IPS DF 4.7 (cell line): ENCODE measurements around the gene CCDC8.
"Not testable (repeated sequence)": the region's sequence is repeated elsewhere in the genome, so short reads cannot be mapped to it uniquely, and the experiment has no call there.

Experiments
- DNase-seq: peaks from one replicate; pipeline ENCODE4 v3.0.0-alpha.2; 2013; ENCODE audit warnings: low spot score; ENCODE audit errors: extremely low read depth

The CCDC8 gene

DNA sequence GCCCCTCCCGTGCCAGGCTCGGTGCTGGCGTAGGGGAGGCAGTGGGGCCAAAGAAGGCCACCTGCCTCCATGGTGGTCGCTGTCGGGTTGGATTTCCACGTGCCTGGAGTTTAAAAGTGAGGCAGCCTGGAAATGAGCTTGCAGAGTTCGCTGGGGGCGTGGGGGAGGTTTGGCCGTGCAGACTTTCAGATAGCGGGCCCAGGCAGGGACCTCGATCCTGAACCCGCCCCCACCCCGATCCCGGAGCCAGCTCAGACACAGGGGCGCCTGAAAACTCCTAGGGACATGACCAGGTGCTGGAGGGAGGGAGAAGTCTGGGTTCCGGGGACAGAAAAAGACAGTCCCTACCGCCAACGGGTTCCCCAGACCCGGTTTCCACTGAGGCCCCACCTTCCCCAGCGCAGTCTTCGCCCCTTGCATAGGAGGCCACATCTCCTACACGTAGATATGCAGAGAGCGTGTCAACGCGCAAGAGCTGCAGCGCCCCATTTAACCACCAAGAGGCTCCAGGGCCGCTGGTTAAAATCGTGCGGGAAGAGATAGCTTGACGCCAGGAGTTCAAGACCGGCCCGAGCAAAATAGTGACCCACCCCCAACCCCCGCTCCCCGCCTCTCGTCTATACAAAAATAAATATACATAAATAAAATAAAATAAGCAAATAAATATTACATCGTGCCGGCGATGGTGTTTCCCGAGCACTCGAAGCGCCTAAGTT is 8.5 kb downstream of the CCDC8 start:
- DNase-seq: no peak

DNA sequence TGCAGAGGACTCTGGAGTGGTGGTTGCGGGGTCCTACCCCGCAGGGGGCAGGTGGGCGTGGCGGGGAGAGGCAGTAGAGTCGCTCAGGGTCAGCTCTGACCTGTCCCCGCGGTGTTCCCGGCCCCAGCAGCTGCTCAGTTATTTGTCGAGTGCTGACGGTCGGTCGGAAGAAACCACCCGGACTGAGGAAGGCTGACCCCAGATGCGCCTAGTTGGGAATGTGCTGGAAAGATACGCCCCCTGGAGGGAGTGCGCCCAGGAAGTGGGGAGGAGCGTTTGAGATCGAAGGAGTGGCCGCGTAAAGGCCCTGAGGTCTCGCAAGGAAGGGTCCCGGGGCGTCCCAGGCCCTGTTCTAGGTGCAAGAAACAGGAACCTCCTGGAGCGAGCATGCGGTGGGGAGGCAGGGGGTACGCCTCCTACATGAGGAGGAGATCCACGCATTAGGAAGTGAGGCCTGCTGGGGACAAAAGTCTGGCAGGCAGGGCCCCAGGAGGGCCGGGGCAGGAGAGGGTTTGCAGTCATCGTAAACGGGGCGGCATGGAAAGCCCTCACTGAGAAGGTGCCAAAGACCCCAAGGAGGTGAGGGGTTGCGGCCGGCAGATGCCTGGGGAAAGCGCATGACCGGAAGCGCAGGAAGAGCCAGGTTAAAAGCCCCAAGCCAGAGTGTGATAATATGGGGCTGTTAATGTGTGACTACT is 9.2 kb downstream of the CCDC8 start:
- no peak for DNase-seq

DNA sequence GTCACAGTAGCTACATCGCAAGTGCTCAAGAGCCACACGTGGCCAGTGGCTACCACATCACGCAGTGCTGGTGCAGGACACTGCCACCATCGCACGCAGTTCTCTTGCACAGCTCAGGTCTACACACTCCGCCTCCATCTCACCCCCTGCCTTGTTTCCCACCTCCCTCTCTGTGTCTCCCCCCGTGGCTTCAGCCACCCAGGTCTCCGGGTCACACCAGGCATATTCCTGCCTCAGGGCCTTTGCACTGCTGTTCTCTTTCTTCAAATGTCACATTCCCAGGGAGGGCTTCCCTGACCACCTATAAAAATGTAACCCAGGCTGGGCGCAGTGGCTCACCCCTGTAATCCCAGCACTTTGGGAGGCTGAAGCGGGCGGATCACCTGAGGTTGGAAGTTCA is 10.6 kb downstream of the CCDC8 start:
- DNase-seq: no peak

DNA sequence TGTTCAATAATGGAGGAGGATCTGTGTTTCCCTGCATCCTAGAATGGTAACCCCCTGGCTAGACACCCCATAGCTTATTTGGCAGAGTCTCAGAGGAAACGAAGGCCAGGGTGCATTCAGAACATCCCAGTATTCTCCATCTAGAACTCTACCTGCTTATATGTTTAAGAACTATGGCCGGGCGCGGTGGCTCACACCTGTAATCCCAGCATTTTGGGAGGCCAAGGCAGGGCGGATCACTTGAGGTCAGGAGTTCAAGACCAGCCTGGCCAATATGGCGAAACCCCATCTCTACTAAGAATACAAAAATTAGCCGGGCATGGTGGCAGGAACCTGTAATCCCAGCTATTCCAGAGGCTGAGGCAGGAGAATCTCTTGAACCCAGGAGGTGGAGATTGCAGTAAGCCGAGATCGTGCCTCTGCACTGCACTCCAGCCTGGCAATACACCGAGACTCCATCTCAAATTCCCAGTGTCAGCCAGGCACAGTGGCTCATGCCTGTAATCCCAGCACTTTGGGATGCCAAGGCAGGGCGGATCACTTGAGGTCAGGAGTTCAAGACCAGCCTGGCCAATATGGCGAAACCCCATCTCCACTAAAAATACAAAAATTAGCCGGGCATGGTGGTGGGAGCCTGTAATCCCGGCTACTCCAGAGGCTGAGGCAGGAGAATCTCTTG is 15.4 kb downstream of the CCDC8 start:
- DNase-seq: not testable (repeated sequence)

DNA sequence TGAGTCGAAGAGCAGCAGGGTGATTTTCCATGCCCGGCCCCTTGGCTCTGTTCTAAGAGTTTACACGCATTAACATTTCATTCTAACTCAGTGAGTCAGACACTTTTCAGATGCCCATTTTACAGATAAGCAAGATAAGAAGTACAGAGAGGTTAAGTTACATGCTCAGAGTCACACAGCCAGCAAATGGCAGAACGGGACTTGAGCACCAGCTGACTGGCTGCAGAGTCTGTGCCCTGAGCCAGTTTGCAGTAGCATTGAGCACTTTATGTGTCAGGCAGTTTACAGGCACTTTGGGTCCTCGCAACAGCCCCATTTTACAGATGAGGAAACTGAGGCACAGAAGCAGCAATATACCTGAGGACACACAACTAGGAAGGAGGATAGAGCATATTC is 19.0 kb downstream of the CCDC8 start:
- DNase-seq: no peak

DNA sequence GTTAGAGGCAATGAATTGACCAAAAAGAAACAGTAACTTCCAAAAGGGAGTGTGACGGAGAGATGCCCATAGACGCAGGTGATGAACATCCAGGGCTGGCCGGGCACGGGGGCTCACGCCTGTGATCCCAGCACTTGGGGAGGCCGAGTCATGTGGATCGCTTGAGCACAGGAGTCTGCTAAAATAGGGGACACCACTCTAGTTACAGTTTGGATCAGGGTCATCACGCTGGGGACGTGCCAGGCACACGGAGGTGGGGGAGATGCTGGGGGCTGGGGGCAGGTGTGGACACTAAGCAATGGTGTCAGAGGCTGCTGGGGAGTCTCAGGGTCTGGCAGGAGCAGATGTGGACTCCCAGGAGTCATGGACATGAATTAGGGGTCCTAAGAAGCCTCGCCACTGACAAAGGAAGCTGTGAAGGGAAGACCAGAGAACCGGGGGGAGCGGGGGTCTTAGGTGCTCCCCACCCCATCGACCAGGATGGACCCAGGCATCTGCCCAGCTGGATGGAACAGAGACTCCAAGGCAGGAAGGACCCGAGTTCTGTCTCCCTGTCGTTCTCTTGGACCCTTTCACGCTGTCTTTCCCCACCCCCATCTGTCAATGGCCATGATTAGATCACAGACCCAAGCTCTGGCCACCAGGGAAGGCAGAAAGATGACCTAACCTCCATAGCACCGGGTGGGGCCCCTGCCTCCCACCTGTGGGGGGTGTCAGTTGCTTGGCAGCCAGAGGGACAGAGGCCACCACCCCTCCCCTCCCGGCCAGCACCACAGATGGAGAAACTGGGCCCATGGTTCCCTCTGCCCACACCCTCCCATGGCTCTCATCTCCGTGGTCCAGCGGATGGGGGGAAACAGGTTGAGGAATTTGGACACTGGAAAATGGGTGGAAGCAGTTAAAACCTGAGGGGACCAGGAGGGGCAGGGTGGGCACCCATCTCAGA is 19.6 kb downstream of the CCDC8 start:
- no peak for DNase-seq

DNA sequence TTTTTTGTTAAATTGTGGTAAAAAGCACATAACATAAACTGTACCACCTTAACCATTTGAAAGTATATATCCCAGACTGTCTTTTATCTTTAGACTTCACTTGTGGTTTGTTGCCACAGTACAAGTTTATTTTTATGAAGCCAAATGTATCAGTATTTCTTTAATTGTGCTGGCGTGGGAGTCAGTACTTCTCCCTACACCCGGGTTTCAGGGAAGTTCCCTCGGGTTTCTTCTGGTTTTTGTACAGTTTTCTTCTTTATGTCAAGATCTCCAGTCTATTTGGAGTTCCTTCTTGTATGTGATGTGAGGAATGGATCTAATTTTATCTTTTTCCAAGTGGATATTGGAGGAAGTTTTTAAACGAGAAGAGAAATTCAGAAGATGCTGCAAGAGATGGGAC is 20.5 kb downstream of the CCDC8 start:
- no peak for DNase-seq

DNA sequence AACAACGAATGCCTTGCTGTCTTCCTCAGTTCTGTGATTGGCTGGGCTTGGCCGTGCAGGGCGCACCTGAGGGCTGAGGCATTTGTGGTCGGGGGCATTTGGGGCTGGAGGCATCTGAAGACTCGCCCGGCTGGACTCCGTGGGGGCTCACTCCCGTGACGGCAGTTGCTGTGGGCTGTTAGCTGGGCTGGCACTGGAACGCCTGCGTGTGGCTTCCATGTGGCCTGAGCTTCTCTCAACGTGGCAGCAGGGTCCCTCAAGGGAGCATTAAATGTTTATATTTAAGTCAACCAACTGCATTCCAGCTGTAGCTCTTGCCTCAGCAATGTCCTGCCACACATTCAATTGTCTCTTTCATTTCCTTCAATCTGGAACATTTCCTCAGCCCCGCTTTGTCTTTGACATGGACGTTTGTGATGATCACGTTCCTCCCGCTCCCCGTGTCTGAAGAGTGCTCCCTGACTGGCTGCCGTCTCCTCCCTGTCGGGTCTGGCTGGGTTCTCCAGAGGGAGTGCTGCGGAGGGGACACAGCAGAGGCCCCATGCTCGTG is 21.0 kb downstream of the CCDC8 start:
- DNase-seq: no peak

DNA sequence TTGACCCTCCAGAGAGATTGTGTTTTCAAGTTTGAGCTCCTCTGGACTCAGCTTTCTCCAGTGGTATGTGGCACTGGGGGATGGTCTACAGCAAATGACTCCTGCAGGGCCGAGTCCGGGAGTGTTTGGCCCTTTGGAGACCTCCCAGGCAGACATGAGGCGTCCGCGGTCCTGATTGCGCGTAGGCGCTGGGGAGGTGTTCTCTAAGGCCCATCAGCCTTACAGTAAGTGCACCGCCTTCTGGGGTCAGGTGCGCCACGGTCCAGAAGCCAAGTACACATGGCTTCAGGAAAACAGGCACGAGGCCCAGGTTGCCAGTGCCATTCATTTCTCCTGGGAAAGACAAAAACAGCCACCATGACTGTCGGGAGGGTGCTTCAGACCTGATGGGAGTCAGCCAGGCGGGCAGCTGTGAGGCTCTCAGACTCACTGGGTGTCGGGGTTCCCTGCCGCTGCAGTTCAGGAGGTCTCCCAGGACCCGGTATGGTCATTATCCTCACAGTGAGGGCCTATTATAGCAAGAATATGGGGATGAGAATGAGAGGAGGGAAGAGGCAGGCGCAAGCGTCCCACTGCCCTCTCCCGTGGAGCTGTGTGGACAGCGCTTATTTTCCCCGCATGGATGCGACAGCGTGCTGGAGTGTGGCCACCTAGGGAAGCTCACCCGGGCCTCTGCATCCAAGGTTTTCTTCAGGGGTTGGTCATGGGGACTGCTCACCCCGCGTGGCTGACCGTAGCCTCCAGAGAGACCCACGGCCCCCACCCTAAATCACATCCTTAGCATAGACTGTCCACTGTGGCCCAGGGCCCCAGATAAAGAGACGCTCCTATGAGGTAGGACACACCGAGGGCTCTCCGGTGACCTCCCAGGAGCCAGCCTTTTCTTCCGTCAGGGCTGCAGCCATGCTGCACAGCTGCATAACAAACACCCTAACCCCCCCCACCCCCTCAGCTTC is 21.8 kb downstream of the CCDC8 start:
- no peak for DNase-seq

DNA sequence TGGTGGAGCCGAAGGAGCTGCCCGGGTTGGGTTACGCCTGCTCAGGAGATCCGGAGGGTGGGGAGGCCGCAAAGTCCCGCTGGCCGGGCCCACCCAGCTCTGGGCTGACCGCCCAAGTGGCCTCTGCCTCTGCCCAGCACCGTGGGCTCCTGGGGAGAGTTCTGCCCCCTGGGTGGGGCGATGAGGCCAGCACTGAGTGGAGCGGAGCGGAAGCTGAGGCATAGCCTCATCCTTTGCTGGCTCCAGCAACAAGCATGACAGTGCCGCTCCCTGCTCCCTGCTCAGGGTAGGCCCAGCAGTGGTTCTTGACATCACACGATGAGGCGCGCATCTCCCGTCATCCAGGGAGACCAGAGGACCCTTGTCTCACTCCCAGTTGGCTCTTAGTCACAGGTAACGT is 22.5 kb downstream of the CCDC8 start:
- no peak for DNase-seq

DNA sequence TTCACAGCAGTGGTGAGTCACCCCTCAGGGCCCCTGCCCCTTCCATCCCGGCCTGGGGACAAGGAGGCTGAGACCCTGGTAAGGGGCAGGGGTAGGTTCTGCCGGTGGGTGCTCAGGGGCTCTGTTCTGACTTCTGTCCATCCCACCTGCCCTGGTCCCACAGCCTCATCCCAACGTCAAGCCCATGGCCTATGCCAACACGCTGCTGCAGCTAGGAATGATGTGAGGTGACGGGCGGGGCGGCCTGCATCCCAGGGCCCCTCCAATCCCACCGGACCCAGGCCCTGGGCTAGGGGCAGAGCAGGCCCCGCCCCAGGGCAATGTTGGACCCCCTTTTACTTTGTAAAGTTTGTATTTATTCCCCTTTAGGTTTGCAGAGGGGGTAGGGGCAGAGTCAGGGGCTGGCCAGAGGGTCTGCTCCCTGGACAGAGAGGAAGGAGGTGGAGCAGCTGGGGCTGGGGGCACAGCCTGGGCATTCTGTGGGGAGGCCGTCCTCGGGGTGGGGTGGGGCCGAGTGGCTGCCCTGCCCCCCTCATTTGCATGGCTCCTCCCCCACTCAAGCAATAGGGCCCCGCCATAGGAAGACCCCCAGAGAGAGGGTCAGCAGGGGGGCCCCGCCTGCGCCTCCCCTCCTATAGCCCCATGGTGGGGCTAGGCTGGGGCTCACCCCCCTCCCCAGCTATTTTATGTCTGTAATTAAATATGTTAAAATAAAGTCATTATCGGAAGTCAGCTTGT is 23.1 kb downstream of the CCDC8 start:
- no peak for DNase-seq

DNA sequence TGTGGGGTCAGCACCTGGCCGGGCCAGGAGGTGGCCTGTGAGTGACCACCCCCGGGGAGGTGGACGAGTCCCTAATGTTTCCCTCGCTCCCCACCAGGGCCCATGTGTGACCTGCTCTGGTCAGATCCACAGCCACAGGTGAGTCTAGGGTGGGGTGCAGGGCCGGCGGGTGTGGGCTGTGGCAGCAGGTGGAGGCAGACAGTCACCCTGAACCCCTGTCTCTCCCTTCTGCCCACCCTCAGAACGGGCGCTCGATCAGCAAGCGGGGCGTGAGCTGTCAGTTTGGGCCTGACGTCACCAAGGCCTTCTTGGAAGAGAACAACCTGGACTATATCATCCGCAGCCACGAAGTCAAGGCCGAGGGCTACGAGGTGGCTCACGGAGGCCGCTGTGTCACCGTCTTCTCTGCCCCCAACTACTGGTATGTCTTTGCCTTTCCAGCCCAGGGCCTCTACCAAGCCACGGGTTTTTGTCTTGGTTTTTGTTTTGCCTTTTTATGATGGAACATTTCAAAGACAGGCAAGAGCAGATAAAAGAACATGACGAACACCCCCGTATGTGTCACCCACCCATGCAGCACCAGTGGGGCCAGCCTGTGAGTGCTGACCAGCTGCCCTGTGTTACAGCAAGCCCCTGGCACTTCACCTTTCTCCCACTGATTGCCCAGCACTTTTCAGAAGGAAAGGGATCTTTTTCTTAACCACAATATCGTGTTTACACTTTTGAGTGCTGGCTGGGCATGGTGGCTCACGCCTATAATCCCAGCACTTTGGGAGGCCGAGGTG is 24.9 kb downstream of the CCDC8 start:
- no peak for DNase-seq

DNA sequence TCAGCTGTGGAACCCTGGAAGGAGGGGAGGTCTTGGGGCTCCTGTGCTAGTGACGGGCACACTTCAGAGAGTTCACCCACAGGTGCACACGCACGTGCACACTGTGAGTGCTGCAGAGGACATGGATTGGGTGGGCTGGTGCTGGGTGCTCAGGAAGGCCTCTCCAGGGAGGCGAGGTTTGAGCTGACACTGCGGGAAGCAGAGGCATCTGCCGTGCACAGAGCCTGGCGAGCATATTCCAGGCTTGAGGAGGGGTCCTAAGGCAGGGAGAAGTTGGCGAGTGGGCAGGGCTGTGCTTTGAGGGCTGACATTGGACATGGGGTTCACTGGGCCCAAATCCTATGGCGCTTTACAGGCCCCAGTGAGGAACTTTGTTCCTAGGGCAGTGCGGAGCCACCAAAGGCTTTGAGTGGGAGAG is 25.6 kb downstream of the CCDC8 start:
- no peak for DNase-seq

DNA sequence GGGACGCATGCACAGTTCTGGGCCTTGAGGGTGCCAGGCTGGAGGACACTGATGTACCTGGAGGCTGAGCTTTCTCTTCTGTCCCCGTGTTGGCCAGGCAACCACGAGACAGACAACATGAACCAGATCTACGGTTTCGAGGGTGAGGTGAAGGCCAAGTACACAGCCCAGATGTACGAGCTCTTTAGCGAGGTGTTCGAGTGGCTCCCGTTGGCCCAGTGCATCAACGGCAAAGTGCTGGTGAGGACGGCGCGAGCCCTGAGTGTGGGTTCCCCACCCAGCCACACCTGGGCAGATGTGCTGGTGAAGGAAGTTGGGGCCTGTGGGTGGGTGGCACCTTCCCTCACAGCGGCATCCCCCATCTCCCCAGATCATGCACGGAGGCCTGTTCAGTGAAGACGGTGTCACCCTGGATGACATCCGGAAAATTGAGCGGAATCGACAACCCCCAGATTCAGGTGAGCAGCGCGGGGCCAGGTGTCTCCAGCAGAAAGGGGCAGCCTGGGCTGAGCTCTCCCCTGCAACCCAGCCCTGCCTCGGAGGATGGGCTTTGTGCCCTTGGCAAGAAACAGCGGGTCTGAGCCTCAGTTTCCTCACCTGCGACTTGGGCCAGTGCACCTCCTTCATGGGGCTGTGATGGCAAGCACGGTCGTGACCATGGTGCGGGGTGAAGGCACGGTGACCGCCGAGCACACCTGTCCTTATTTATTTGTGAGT is 26.2 kb downstream of the CCDC8 start:
- DNase-seq: no peak

DNA sequence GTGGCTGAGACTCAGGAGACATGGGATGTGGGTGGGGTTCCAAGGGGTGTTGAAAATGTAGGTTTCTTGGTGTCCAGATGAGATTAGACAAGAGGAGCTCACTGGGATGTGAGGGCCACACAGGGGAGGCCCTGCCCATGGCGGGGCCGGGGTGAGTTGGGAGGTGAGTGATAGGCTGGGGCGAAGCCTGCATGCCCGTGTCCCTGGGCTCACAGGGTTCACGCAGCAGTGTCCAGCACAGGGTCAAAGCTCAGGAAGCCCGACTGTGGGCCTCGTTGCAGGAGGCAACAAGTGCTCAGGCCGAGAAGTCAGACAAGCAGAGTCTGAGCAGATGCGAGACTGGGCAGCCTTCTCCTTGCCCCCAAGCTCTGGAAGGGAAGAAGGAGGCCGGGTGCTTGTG is 27.2 kb downstream of the CCDC8 start:
- DNase-seq: no peak

DNA sequence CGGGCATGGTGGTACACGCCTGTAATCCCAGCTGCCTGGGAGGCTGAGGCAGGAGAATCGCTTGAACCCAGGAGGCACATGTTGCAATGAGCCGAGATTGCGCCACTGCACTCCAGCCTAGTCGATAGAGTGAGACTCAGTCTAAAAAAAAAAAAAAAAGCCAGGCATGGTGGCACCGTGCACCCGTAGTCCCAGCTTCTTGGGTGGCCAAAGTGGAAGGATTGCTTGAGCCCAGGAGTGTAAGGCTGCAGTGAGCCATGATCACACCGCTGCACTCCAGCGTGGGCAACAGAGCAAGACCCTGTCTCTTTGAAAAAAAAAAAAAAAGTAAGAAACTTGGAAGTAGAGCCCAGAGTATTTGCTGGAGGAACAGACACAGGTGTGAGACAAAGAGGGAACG is 27.7 kb downstream of the CCDC8 start:
- DNase-seq: no peak

DNA sequence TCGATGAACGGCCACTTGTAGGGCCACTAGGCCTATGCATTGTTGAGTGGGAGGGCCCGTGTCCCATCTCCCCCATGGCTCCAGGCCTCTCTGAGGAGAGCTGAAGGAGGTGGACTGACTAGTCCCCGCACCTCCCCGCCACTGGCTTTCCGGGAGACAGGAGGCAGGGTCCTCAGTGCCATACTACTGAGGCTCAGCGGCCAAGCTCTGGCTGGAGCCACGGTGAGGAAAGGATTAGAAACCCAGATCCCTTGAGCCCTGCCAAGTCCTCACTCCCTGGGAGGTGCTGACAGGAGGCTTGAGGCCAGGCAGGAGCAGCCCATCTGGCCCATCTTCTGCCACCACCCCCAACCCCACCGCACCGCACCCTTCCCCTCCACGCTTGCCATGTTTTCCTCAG is 29.0 kb downstream of the CCDC8 start:
- DNase-seq: no peak

DNA sequence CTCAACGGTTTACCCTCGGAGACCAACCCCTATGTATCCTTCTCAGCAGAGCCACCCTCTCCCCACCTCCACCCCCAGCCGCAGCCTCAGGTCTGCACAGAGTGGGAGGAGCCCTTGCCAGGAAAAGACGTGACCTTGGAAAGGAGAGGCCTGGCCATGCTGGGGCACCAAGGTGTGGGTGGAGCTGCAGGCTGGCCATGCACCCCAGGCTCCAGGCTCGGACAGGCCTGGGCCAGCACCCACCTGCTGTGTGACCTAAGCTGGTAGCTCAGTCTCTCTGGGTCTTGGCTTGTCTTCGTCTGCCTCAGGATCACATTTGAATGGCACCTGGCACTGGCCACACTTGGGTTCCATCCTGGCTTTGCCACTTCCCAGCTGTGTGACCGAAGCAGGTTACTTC is 29.5 kb downstream of the CCDC8 start:
- no peak for DNase-seq
